HUES48 (cell line): ENCODE data around the gene RBM11.

Source experiments
- H3K27ac ChIP-seq: one replicate; pipeline ENCODE4 v1.7.0; 2013; ENCODE audit warnings: low read depth, low read length, inconsistent platforms
- H3K27me3 ChIP-seq: 2 replicates; pipeline ENCODE4 v1.6.1; 2013; ENCODE audit warnings: mild to moderate bottlenecking, low read length; ENCODE audit not compliant: control insufficient read depth, insufficient read depth
- H3K36me3 ChIP-seq: 2 replicates; pipeline ENCODE4 v1.6.1; 2013; ENCODE audit warnings: low read length; ENCODE audit not compliant: control insufficient read depth, insufficient read depth
- H3K4me1 ChIP-seq: 2 replicates; pipeline ENCODE4 v1.6.1; 2013; ENCODE audit warnings: mild to moderate bottlenecking, low read length; ENCODE audit not compliant: control insufficient read depth, insufficient read depth
- H3K4me3 ChIP-seq: 2 replicates; pipeline ENCODE4 v1.5.1; 2013; ENCODE audit warnings: mild to moderate bottlenecking, low read depth, low read length
- H3K9ac ChIP-seq: 2 replicates; pipeline ENCODE4 v1.6.1; 2013; ENCODE audit warnings: mild to moderate bottlenecking, low read depth, low read length, moderate library complexity
- H3K9me3 ChIP-seq: 2 replicates; pipeline ENCODE4 v1.6.1; 2013; ENCODE audit warnings: low read length; ENCODE audit not compliant: control insufficient read depth, insufficient read depth

RBM11 gene

GRCh38 chr21:14267076-14267475 is 51.1 kb downstream of the RBM11 start:
- Histone ChIP-seq H3K4me3 (no peak overlapping the region), H3K27me3 (peaks cover under 1% of the 10 kb centered on the region; the same call in 1 of the 2 replicates), H3K9me3 (no peaks in the 10 kb centered on the region), H3K4me1 (no peaks in the 10 kb centered on the region), H3K9ac (no peak overlapping the region), H3K27ac (no peak overlapping the region), H3K36me3 (no peaks in the 10 kb centered on the region)

- peaks cover 6% of the 10 kb centered on the region; the same call in 1 of the 2 replicates for H3K4me1 ChIP-seq
- no peaks in the 10 kb centered on the region for H3K9me3 ChIP-seq
- peaks cover 22% of the 10 kb centered on the region for H3K27me3 ChIP-seq
- no peak overlapping the region for H3K9ac ChIP-seq
- no peak overlapping the region for H3K4me3 ChIP-seq
- H3K27ac ChIP-seq = no peak overlapping the region
- no peaks in the 10 kb centered on the region for H3K36me3 ChIP-seq
Measured at GRCh38 chr21:14270631-14271030, 54.7 kb downstream of the RBM11 start.

- no peak overlapping the region for H3K4me3 ChIP-seq
- H3K36me3 ChIP-seq = no peaks in the 10 kb centered on the region
- peaks cover 22% of the 10 kb centered on the region for H3K27me3 ChIP-seq
- H3K9me3 ChIP-seq = no peaks in the 10 kb centered on the region
- peaks cover 6% of the 10 kb centered on the region; the same call in 1 of the 2 replicates for H3K4me1 ChIP-seq
- no peak overlapping the region for H3K27ac ChIP-seq
- no peak overlapping the region for H3K9ac ChIP-seq
Measured at GRCh38 chr21:14271053-14271452, 55.1 kb downstream of the RBM11 start.

GRCh38 chr21:14271641-14272040 is 55.7 kb downstream of the RBM11 start:
- H3K27me3 ChIP-seq = peaks cover 22% of the 10 kb centered on the region
- H3K9me3 ChIP-seq = no peaks in the 10 kb centered on the region
- no peak overlapping the region for H3K9ac ChIP-seq
- no peak overlapping the region for H3K27ac ChIP-seq
- peaks cover 6% of the 10 kb centered on the region; the same call in 1 of the 2 replicates for H3K4me1 ChIP-seq
- no peak overlapping the region for H3K4me3 ChIP-seq
- no peaks in the 10 kb centered on the region for H3K36me3 ChIP-seq

- Histone ChIP-seq H3K4me1 (peaks cover 6% of the 10 kb centered on the region; the same call in 1 of the 2 replicates), H3K27me3 (peaks cover 22% of the 10 kb centered on the region), H3K4me3 (peak overlapping the region; percentile 46), H3K27ac (no peak overlapping the region), H3K9ac (no peak overlapping the region), H3K36me3 (no peaks in the 10 kb centered on the region), H3K9me3 (no peaks in the 10 kb centered on the region)
Measured at GRCh38 chr21:14273736-14274538, 58.0 kb downstream of the RBM11 start.

- no peak overlapping the region for H3K27ac ChIP-seq
- no peaks in the 10 kb centered on the region for H3K9me3 ChIP-seq
- peaks cover 22% of the 10 kb centered on the region for H3K27me3 ChIP-seq
- H3K9ac ChIP-seq = no peak overlapping the region
- H3K4me1 ChIP-seq = peaks cover 20% of the 10 kb centered on the region
- no peaks in the 10 kb centered on the region for H3K36me3 ChIP-seq
- no peak overlapping the region for H3K4me3 ChIP-seq
Measured at GRCh38 chr21:14275702-14276205, 59.8 kb downstream of the RBM11 start.
